H9 (cell line): ENCODE results near the gene BMP3. TPM values are rescaled to one million over a fixed set of nuclear protein-coding genes. Genes with fewer than 3 reads are reported as not detected.

Experiments used
- DNase-seq: peaks from one replicate; pipeline ENCODE4 v3.0.0-alpha.2; 2017
- H2AFZ ChIP-seq: one replicate; pipeline ENCODE4 v1.6.1; 2013; ENCODE audit warnings: mild to moderate bottlenecking, low read length, control low read depth, moderate library complexity
- H2AK5ac ChIP-seq: 2 replicates; pipeline ENCODE4 v1.6.1; 2013; ENCODE audit warnings: low read length, control low read depth, mixed read lengths; ENCODE audit not compliant: insufficient read length
- H2BK120ac ChIP-seq: one replicate; pipeline ENCODE4 v1.6.1; 2013; ENCODE audit warnings: low read depth, mild to moderate bottlenecking, low read length, control low read depth, inconsistent platforms; ENCODE audit not compliant: poor library complexity, severe bottlenecking
- H2BK12ac ChIP-seq: 2 replicates; pipeline ENCODE4 v1.6.1; 2013; ENCODE audit warnings: low read length, control low read depth, mixed read lengths, low read depth; ENCODE audit not compliant: insufficient read length
- H2BK15ac ChIP-seq: 2 replicates; pipeline ENCODE4 v1.6.1; 2013; ENCODE audit warnings: low read depth, low read length, control low read depth
- H2BK20ac ChIP-seq: one replicate; pipeline ENCODE4 v1.6.1; 2013; ENCODE audit warnings: low read depth, mild to moderate bottlenecking, low read length, control low read depth, inconsistent platforms; ENCODE audit not compliant: poor library complexity, severe bottlenecking
- H2BK5ac ChIP-seq: 2 replicates; pipeline ENCODE4 v1.6.1; 2013; ENCODE audit warnings: low read length, control low read depth, mixed read lengths; ENCODE audit not compliant: insufficient read length
- H3K14ac ChIP-seq: 2 replicates; pipeline ENCODE4 v1.6.1; 2013; ENCODE audit warnings: low read length, control low read depth; ENCODE audit not compliant: insufficient read depth
- H3K18ac ChIP-seq: 2 replicates; pipeline ENCODE4 v1.6.1; 2013; ENCODE audit warnings: low read depth, mild to moderate bottlenecking, mixed read lengths, low read length, control low read depth; ENCODE audit not compliant: insufficient read length
- H3K23ac ChIP-seq: 2 replicates; pipeline ENCODE4 v1.6.1; 2013; ENCODE audit warnings: low read length, control low read depth, mixed read lengths, low read depth; ENCODE audit not compliant: insufficient read length
- H3K23me2 ChIP-seq: 2 replicates; pipeline ENCODE4 v1.6.1; 2013; ENCODE audit warnings: low read depth, mild to moderate bottlenecking, mixed read lengths, low read length, control low read depth; ENCODE audit not compliant: insufficient read length, poor library complexity, severe bottlenecking
- H3K27ac ChIP-seq: 2 replicates; pipeline ENCODE4 v1.5.1; 2013; ENCODE audit warnings: low read length, control low read depth, mixed read lengths, low read depth; ENCODE audit not compliant: insufficient read length
- H3K27me3 ChIP-seq: 2 replicates; pipeline ENCODE4 v1.6.1; 2013; ENCODE audit warnings: low read length, control low read depth, inconsistent platforms; ENCODE audit not compliant: insufficient read depth
- H3K4ac ChIP-seq: 2 replicates; pipeline ENCODE4 v1.6.1; 2013; ENCODE audit warnings: low read depth, mild to moderate bottlenecking, control low read depth, inconsistent platforms, low read length, moderate library complexity
- H3K4me1 ChIP-seq: 2 replicates; pipeline ENCODE4 v1.6.1; 2013; ENCODE audit warnings: low read length, control low read depth, inconsistent platforms; ENCODE audit not compliant: insufficient read depth
- H3K4me2 ChIP-seq: 2 replicates; pipeline ENCODE4 v1.6.1; 2013; ENCODE audit warnings: low read length, control low read depth, mixed read lengths; ENCODE audit not compliant: insufficient read length, insufficient read depth
- H3K56ac ChIP-seq: 2 replicates; pipeline ENCODE4 v1.6.1; 2013; ENCODE audit warnings: low read depth, mild to moderate bottlenecking, mixed read lengths, low read length, control low read depth; ENCODE audit not compliant: insufficient read length
- H3K79me1 ChIP-seq: 2 replicates; pipeline ENCODE4 v1.6.1; 2013; ENCODE audit warnings: low read depth, mild to moderate bottlenecking, moderate library complexity, low read length, control low read depth, inconsistent platforms; ENCODE audit not compliant: insufficient read depth, poor library complexity, severe bottlenecking
- H3K79me2 ChIP-seq: 2 replicates; pipeline ENCODE4 v1.6.1; 2013; ENCODE audit warnings: low read length, control low read depth, inconsistent platforms; ENCODE audit not compliant: insufficient read depth
- H3K9ac ChIP-seq: 2 replicates; pipeline ENCODE4 v1.6.1; 2013; ENCODE audit warnings: low read length, control low read depth, mixed read lengths; ENCODE audit not compliant: insufficient read length; ENCODE audit errors: extremely low read depth
- H3K9me3 ChIP-seq: one replicate; pipeline ENCODE4 v1.6.1; 2013; ENCODE audit warnings: low read depth, low read length, inconsistent platforms; ENCODE audit not compliant: control insufficient read depth
- H3T11ph ChIP-seq: one replicate; pipeline ENCODE4 v1.6.1; 2013; ENCODE audit warnings: mild to moderate bottlenecking, low read length, control low read depth, inconsistent platforms
- H4K20me1 ChIP-seq: one replicate; pipeline ENCODE4 v1.6.1; 2013; ENCODE audit not compliant: control insufficient read depth, insufficient read length, insufficient read depth
- H4K5ac ChIP-seq: 2 replicates; pipeline ENCODE4 v1.6.1; 2013; ENCODE audit warnings: low read depth, mild to moderate bottlenecking, mixed read lengths, low read length, control low read depth; ENCODE audit not compliant: insufficient read length
- H4K8ac ChIP-seq: replicated peaks from 2 replicates; pipeline ENCODE4 v1.6.1; 2013; ENCODE audit warnings: low read length, control low read depth, mixed read lengths, low read depth; ENCODE audit not compliant: insufficient read length
- H4K91ac ChIP-seq: 2 replicates; pipeline ENCODE4 v1.6.1; 2013; ENCODE audit warnings: low read depth, mild to moderate bottlenecking, moderate library complexity, mixed read lengths, low read length, control low read depth; ENCODE audit not compliant: insufficient read length
- H3K27ac Mint-ChIP-seq, 3 experiments: 2 replicates in 2 of 3; 3 replicates in 1 of 3; pipeline ENCODE4 v1.8.0; 2020 to 2021; ENCODE audit warnings: mixed read lengths in 3 of 3, mild to moderate bottlenecking in 1 of 3, moderate library complexity in 1 of 3
- H3K27me3 Mint-ChIP-seq: 2 replicates; pipeline ENCODE4 v1.8.0; 2021; ENCODE audit warnings: low read depth, mild to moderate bottlenecking, moderate library complexity, mixed read lengths
- H3K36me3 Mint-ChIP-seq, 3 experiments: 2 replicates in 2 of 3; 3 replicates in 1 of 3; pipeline ENCODE4 v1.8.0; 2020 to 2021; ENCODE audit warnings: low read depth in 3 of 3, mixed read lengths in 3 of 3; ENCODE audit not compliant: insufficient read depth in 1 of 3
- H3K4me1 Mint-ChIP-seq, 2 experiments: 2 replicates each; pipeline ENCODE4 v1.8.0; 2020; ENCODE audit warnings: mixed read lengths in 2 of 2
- H3K4me3 Mint-ChIP-seq, 2 experiments: 2 replicates in 1 of 2; 3 replicates in 1 of 2; pipeline ENCODE4 v1.8.0; 2020 to 2021; ENCODE audit warnings: mild to moderate bottlenecking in 2 of 2, mixed read lengths in 2 of 2, moderate library complexity in 1 of 2
- H3K9me3 Mint-ChIP-seq, 2 experiments: 2 replicates in 1 of 2; 3 replicates in 1 of 2; pipeline ENCODE4 v1.8.0; 2020; ENCODE audit warnings: mild to moderate bottlenecking in 2 of 2, mixed read lengths in 2 of 2, moderate library complexity in 1 of 2
- CTCF ChIP-seq: fragments of 200-600 bp; sonication (generic); conservative IDR thresholded peaks from 3 replicates; pipeline ENCODE4 v1.8.0; 2021; ENCODE audit warnings: antibody characterized with exemption, mild to moderate bottlenecking
- WGBS: extraction: QIAGEN DNeasy Blood & Tissue Kit; methylation state at CpG from one replicate; pipeline ENCODE4 v1.1.7; 2013; ENCODE audit warnings: missing lambda C conversion rate, low lambda C conversion rate, mixed read lengths; ENCODE audit not compliant: insufficient read length; ENCODE audit errors: extremely low coverage; 5-methylcytosine and 5-hydroxymethylcytosine counted together
- total RNA-seq: library from RNA; stranded (reverse); gene quantifications from 2 replicates; pipeline ENCODE4 v1.2.1, GENCODE V29; 2021

The BMP3 gene
- total RNA-seq, 1 experiment from 2014 or later, result not detected

- H3K4me1 ChIP-seq, result no peaks in the 10 kb centered on the region
- H4K8ac ChIP-seq, result no peak overlapping the region
- H2BK120ac ChIP-seq, result no peak overlapping the region
- DNase-seq, result no peak
- H3K18ac ChIP-seq, result no peak overlapping the region
- no peaks in the 10 kb centered on the region for H4K20me1 ChIP-seq
- Mint-ChIP-seq H3K4me1 (peaks cover 0 to 3% of the 10 kb centered on the region in 2 experiments; a peak in 1 of 4 replicates), H3K27me3 (peaks cover 19% of the 10 kb centered on the region; the same call in 1 of the 2 replicates), H3K4me3 (no peak overlapping the region), H3K27ac (no peak overlapping the region; a peak in 1 of 7 replicates), H3K36me3 (no peaks in the 10 kb centered on the region), H3K9me3 (no peaks in the 10 kb centered on the region)
- H2BK15ac ChIP-seq, result no peak overlapping the region
- H3K27me3 ChIP-seq, result no peaks in the 10 kb centered on the region
- peak overlapping the region; percentile 57 for H2AFZ ChIP-seq
- no peak overlapping the region for H3K4me2 ChIP-seq
- H4K91ac ChIP-seq, result no peak overlapping the region
- H3T11ph ChIP-seq, result no peak overlapping the region
- H3K56ac ChIP-seq, result no peak overlapping the region
- no peak overlapping the region for H3K27ac ChIP-seq
- H3K9ac ChIP-seq, result no peak overlapping the region
- H2BK5ac ChIP-seq, result no peak overlapping the region
- H3K14ac ChIP-seq, result no peak overlapping the region
- no peak overlapping the region for H3K4ac ChIP-seq
- H4K5ac ChIP-seq, result no peak overlapping the region
- no peak overlapping the region for H3K23ac ChIP-seq
- H3K79me1 ChIP-seq, result no peaks in the 10 kb centered on the region
- no peak overlapping the region for H2BK20ac ChIP-seq
- no CpG with 5 or more reads among the region's 4 CpGs for WGBS
- no peaks in the 10 kb centered on the region for H3K9me3 ChIP-seq
- TF ChIP-seq CTCF, result peak; percentile 84
- H3K23me2 ChIP-seq, result no peaks in the 10 kb centered on the region
- H2AK5ac ChIP-seq, result no peak overlapping the region
- H2BK12ac ChIP-seq, result no peak overlapping the region
- no peaks in the 10 kb centered on the region for H3K79me2 ChIP-seq
These were observed 9.6 kb downstream of the BMP3 start for GRCh38 chr4:81040012-81040659.
